HCT116 (cell line): ENCODE results near the gene CALU. TPM values are rescaled to one million over a fixed set of nuclear protein-coding genes. Genes with fewer than 3 reads are reported as not detected.

Experiments used
- ATAC-seq: fragments of 200-7000 bp; cut with Tn5 transposase; 2 replicates; pipeline ENCODE4 v1.9.1; 2020; ENCODE audit warnings: mild to moderate bottlenecking, moderate library complexity
- Bru-seq: library from RNA; stranded (reverse); fragments of 400-500 nt; gene quantifications from one replicate; lab custom pipeline; 2021; lab: Mats Ljungman, UMichigan
- BruChase-seq, 2 experiments: library from RNA; stranded (reverse); fragments of 400-500 nt; gene quantifications; one replicate each; lab custom pipeline; 2021; lab: Mats Ljungman, UMichigan
- BruUV-seq: library from RNA; stranded (reverse); fragments of 400-500 nt; replicated peaks from 2 replicates; lab custom pipeline; 2021; lab: Mats Ljungman, UMichigan
- CTCF ChIA-PET: fragments of 300-600 bp; sonication (Branson Sonifier 250); formaldehyde crosslinking; loops from one replicate; lab custom pipeline; 2021; ENCODE audit warnings: antibody characterized with exemption; lab: Charles Lee
- POLR2A ChIA-PET: fragments of 300-600, 350-600 bp; sonication (Branson Sonifier 250); formaldehyde crosslinking; loops from one replicate; lab custom pipeline; 2021; ENCODE audit warnings: antibody characterized with exemption; lab: Charles Lee
- RAD21 ChIA-PET, 2 experiments: fragments of 300-600 bp; sonication (Branson Sonifier 250); formaldehyde crosslinking; loops; one replicate each; lab custom pipeline; 2023; ENCODE audit warnings: low total read pairs in 2 of 2; ENCODE audit not compliant: uncharacterized antibody in 2 of 2, unreplicated experiment in 2 of 2, low non-redundant PET in 1 of 2; lab: Charles Lee
- DNase-seq: peaks from one replicate; pipeline ENCODE4 v3.0.0-alpha.2; 2010; ENCODE audit warnings: low read depth, low spot score
- H2AFZ ChIP-seq: fragments of 200-600 bp; shearing (Covaris generic), sonication (generic); 2 replicates; pipeline ENCODE4 v1.6.1; 2017; ENCODE audit warnings: low read depth, mixed run types, mixed read lengths, antibody characterized with exemption, low read length; ENCODE audit not compliant: poor library complexity, severe bottlenecking
- H3K27ac ChIP-seq: 2 replicates; pipeline ENCODE4 v1.5.1; 2012; ENCODE audit warnings: low read depth, low read length
- H3K27me3 ChIP-seq: fragments of 200-600 bp; sonication (generic); 2 replicates; pipeline ENCODE4 v1.6.1; 2016; ENCODE audit warnings: mixed run types, low read length, mixed read lengths; ENCODE audit not compliant: insufficient read depth
- H3K36me3 ChIP-seq, 2 experiments: fragments of 200-500 bp in 1 of 2; fragments of 200-600 bp in 1 of 2; sonication (Bioruptor generic) in 1 of 2; sonication (generic) in 1 of 2; 2 replicates each; pipeline versions ENCODE4 v1.5.1 to v1.6.1; 2014 to 2016; ENCODE audit warnings: low read length in 2 of 2, inconsistent platforms in 1 of 2, mixed read lengths in 1 of 2, mixed run types in 1 of 2; ENCODE audit not compliant: insufficient read depth in 2 of 2, control insufficient read depth in 1 of 2
- H3K4me1 ChIP-seq, 2 experiments: fragments of 200-600 bp in 1 of 2; sonication (generic) in 1 of 2; 2 replicates each; pipeline versions ENCODE4 v1.5.1 to v1.6.1; 2012 to 2017; ENCODE audit warnings: low read length in 2 of 2, inconsistent platforms in 1 of 2, mild to moderate bottlenecking in 1 of 2, mixed read lengths in 1 of 2, mixed run types in 1 of 2, moderate library complexity in 1 of 2; ENCODE audit not compliant: insufficient read depth in 2 of 2, control insufficient read depth in 1 of 2
- H3K4me2 ChIP-seq: fragments of 200-600 bp; sonication (generic); 2 replicates; pipeline ENCODE4 v1.6.1; 2017; ENCODE audit warnings: mixed run types, low read length, mixed read lengths
- H3K4me3 ChIP-seq, 2 experiments: fragments of 200-600 bp in 1 of 2; sonication (generic) in 1 of 2; replicated peaks in 1 of 2; 2 replicates each; pipeline ENCODE4 v1.5.1; 2011 to 2016; ENCODE audit warnings: low read length in 2 of 2, control low read depth in 1 of 2, low read depth in 1 of 2, mild to moderate bottlenecking in 1 of 2, mixed read lengths in 1 of 2, mixed run types in 1 of 2
- H3K79me2 ChIP-seq: fragments of 200-600 bp; sonication (generic); 2 replicates; pipeline ENCODE4 v1.6.1; 2017; ENCODE audit warnings: mild to moderate bottlenecking, mixed run types, low read length, moderate library complexity, mixed read lengths; ENCODE audit not compliant: insufficient read depth
- H3K9ac ChIP-seq: fragments of 200-600 bp; sonication (generic); 2 replicates; pipeline ENCODE4 v1.6.1; 2016; ENCODE audit warnings: low read length, mixed read lengths
- H3K9me2 ChIP-seq: fragments of 200-600 bp; sonication (generic), shearing (Covaris generic); 2 replicates; pipeline ENCODE4 v1.6.1; 2017; ENCODE audit warnings: mixed run types, mild to moderate bottlenecking, moderate library complexity; ENCODE audit not compliant: insufficient read depth
- H3K9me3 ChIP-seq, 2 experiments: fragments of 200-500 bp in 1 of 2; fragments of 200-600 bp in 1 of 2; sonication (Bioruptor generic) in 1 of 2; sonication (generic) in 1 of 2; 2 replicates each; pipeline ENCODE4 v1.6.1; 2014 to 2017; ENCODE audit warnings: low read length in 2 of 2, mixed read lengths in 2 of 2, inconsistent platforms in 1 of 2, low read depth in 1 of 2, mild to moderate bottlenecking in 1 of 2, mixed run types in 1 of 2, moderate library complexity in 1 of 2; ENCODE audit not compliant: control insufficient read depth in 1 of 2, insufficient read depth in 1 of 2
- H4K20me1 ChIP-seq: fragments of 200-600 bp; sonication (generic), shearing (Covaris generic); 2 replicates; pipeline ENCODE4 v1.6.1; 2017; ENCODE audit warnings: mixed run types, mild to moderate bottlenecking, moderate library complexity; ENCODE audit not compliant: insufficient read depth
- FOSL1 ChIP-seq: IDR thresholded peaks from 2 replicates; pipeline ENCODE4 v1.6.1; 2012; ENCODE audit warnings: low read depth
- POLR2AphosphoS5 ChIP-seq: IDR thresholded peaks from 2 replicates; pipeline ENCODE4 v1.6.1; 2011; ENCODE audit warnings: mild to moderate bottlenecking, low read depth, low read length, moderate library complexity
- SIN3A ChIP-seq: IDR thresholded peaks from 2 replicates; pipeline ENCODE4 v1.6.1; 2012; ENCODE audit warnings: low read depth
- SP1 ChIP-seq: IDR thresholded peaks from 2 replicates; pipeline ENCODE4 v1.6.1; 2012; ENCODE audit warnings: low read depth
- TCF7L2 ChIP-seq: IDR thresholded peaks from 2 replicates; pipeline ENCODE4 v1.7.0; 2011; ENCODE audit warnings: borderline replicate concordance, inconsistent platforms; ENCODE audit not compliant: insufficient read depth, insufficient read length; ENCODE audit errors: extremely low read depth
- ZFX ChIP-seq: fragments of 450-650 bp; IDR thresholded peaks from 2 replicates; pipeline ENCODE4 v1.6.1; 2017
- intact Hi-C: fragments of 100-400 bp; cut with micrococcal nuclease; formaldehyde crosslinking; loops from 2 replicates; pipeline ENCODE4 v1.10.0; 2022
- long read RNA-seq: library from polyadenylated mRNA; unstranded; transcript quantifications from one replicate; pipeline ENCODE4 v2.0.0, GENCODE V29; 2021; ENCODE audit not compliant: unreplicated experiment
- polyA plus RNA-seq: library from polyadenylated mRNA; unstranded; fragments of >200 nt; gene quantifications from 2 replicates; pipeline ENCODE4 v1.2.1, GENCODE V29; 2012; ENCODE audit warnings: missing spikeins
- total RNA-seq: library from RNA; stranded (reverse); gene quantifications from one replicate; pipeline ENCODE4 v1.2.1, GENCODE V29; 2021; ENCODE audit not compliant: unreplicated experiment
- TF ChIP-seq, protein P1 (sequence below): IDR thresholded peaks from 2 replicates; pipeline ENCODE4 v1.6.1; 2012
- TF ChIP-seq, protein P2 (sequence below): IDR thresholded peaks from 2 replicates; pipeline ENCODE4 v1.6.1; 2012

CALU gene
- 106 TPM for total RNA-seq
- polyA plus RNA-seq: 90.5 and 92.3 TPM in 2 replicates
- Bru-seq, nascent RNA: percentile 95 among the genes with signal in this experiment
- BruChase-seq, experiment 1, labeled RNA remaining after a 6-hour chase: percentile 98 among the genes with signal in this experiment
- BruChase-seq, experiment 2, labeled RNA remaining after a 2-hour chase: percentile 94 among the genes with signal in this experiment
- long read RNA-seq, full-length matches to known transcripts: 457 of 500 reads
- long read RNA-seq, partial matches to known transcripts: 10 of 500 reads
- long read RNA-seq, other reads (novel, unspliced or antisense): 33 of 500 reads

DNA sequence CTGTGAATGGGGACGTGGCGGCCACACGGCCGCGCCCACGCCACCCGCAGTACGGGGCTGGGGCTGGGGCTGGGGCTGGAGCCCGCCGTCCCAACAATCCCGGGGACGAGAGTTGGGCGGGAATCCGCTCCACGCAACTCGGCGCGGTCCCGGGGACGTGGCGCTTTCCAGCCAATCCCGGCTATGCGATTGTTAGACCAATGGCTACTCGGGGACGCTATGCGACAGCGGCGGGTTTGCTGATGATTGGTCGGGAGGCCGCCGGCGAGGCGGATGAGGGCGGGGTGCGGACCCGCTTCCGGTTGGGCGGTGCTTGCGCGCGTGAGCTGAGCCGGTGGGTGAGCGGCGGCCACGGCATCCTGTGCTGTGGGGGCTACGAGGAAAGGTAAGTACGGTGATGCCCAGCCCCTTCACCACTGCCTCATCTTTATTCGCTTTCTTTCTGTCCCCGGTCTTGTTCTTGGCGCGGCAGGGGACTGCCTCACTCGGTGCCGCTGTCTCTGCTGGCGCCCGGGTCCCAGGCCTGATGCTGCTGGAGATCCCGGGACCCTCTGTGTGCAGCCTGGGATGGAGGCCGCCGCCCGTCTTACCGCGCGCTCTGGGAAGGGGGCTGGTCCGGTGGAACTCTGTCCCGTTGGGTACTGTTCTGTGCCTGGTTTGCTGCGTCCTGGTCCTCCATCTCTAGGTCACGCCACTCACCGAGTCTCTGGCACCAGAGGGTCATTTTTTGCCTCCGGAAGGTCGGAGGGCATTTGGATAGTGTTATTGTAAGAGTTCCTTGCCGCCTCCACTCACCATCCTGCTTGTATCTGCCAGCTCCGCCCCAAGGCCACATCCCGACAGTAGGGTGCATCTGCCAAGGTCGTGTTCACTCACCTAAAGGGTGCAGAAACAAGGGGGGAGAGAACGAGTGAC, at the start of gene CALU:
Gene CALU, plus strand, starts transcription at position 312 of the 915 bp plus-strand sequence. CDS start 9,225 bp downstream, outside the sequence.
- intact Hi-C loops: no loop called here
- no peaks in the 10 kb centered on the region for H3K9me3 ChIP-seq
- no peaks in the 10 kb centered on the region for H3K9me2 ChIP-seq
- POLR2A ChIA-PET: interaction anchor here (1.3 to 1.5 kb wide), 2 partner anchors 18 to 31 kb away, joined by 3 read pairs; no protein-coding TSS in a partner anchor
- TSS peak; percentile 59 for BruUV-seq
- H3K4me3 ChIP-seq: peak within 1 kb of the TSS; percentile 73 to 85
- TF ChIP-seq ZFX: peak; percentile 74
- peak; percentile 90 for TF ChIP-seq POLR2AphosphoS5
- 0 out of 2 replicates have a peak, but pooled peaks have one; percentile 67 for TF ChIP-seq SIN3A
- peak; percentile 87 for TF ChIP-seq SP1
- TF ChIP-seq FOSL1: no peak
- TF ChIP-seq, protein P1, sequence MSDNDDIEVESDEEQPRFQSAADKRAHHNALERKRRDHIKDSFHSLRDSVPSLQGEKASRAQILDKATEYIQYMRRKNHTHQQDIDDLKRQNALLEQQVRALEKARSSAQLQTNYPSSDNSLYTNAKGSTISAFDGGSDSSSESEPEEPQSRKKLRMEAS: peak; percentile 86
- no peak for TF ChIP-seq TCF7L2
- TF ChIP-seq, protein P2, sequence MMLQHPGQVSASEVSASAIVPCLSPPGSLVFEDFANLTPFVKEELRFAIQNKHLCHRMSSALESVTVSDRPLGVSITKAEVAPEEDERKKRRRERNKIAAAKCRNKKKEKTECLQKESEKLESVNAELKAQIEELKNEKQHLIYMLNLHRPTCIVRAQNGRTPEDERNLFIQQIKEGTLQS: no peak
- peak within 1 kb of the TSS; percentile 91 for H3K9ac ChIP-seq
- H3K79me2 ChIP-seq: peaks cover 52% of the 10 kb centered on the region
- no peaks in the 10 kb centered on the region for H3K36me3 ChIP-seq
- H2AFZ ChIP-seq: no peak within 1 kb of the TSS
- H3K27ac ChIP-seq: peak within 1 kb of the TSS; percentile 81
- peaks cover 23% of the 10 kb centered on the region; the same call in 1 of the 2 replicates for H4K20me1 ChIP-seq
- DNase-seq (peak; percentile 86), ATAC-seq (peak; percentile 98)
- peaks cover 10 to 45% of the 10 kb centered on the region in 2 experiments for H3K4me1 ChIP-seq
- H3K4me2 ChIP-seq: peak within 1 kb of the TSS; percentile 89
- RAD21 ChIA-PET: no interaction called here
- H3K27me3 ChIP-seq: no peaks in the 10 kb centered on the region
- CTCF ChIA-PET: no interaction called here
